ENCODE results near the gene ISLR2. TPM values are rescaled to one million over a fixed set of nuclear protein-coding genes. Genes with fewer than 3 reads are reported as not detected.

ISLR2 gene
- total and polyA plus RNA-seq, 4 donors, result 0.03 TPM; not detected in 3

GRCh38 chr15:74185710-74186348 is 55.4 kb downstream of the ISLR2 start:
- Histone ChIP-seq H3K36me3 (ENCODE audit: control insufficient read depth in 4 of 4, insufficient read depth in 3 of 4, low read depth in 1 of 4, low read length in 3 of 4) (no peaks in the 10 kb centered on the region), H3K4me1 (ENCODE audit: control insufficient read depth in 4 of 4, insufficient read depth in 4 of 4, low read length in 3 of 4) (no peaks in the 10 kb centered on the region), H3K9me3 (ENCODE audit: control insufficient read depth in 4 of 4, low read length in 3 of 4) (no peaks in the 10 kb centered on the region), H3K27ac (ENCODE audit: low read depth in 1 of 2, low read length in 2 of 2) (no peak overlapping the region), H3K9ac (ENCODE audit: low read depth in 1 of 2, low read length in 2 of 2) (no peak overlapping the region), H3K4me3 (ENCODE audit: low read depth in 1 of 3, low read length in 3 of 3) (no peak overlapping the region), H3K27me3 (ENCODE audit: control insufficient read depth in 4 of 4, insufficient read depth in 4 of 4, low read length in 3 of 4) (no peaks in the 10 kb centered on the region)
- WGBS, result 66% methylated on average over 8 of the region's 8 CpGs
- no peak for DNase-seq (ENCODE audit: low spot score)
- no peak for TF ChIP-seq TAF1 (conservative IDR thresholded peaks at IDR 0.05)
- no peak for TF ChIP-seq JUND (IDR thresholded peaks at IDR 0.05)
- TF ChIP-seq FOXA2 (IDR thresholded peaks at IDR 0.05), result no peak
- no peak for TF ChIP-seq FOXA1 (IDR thresholded peaks at IDR 0.05)
- TF ChIP-seq REST (IDR thresholded peaks at IDR 0.05), result no peak
- no peak for TF ChIP-seq EGR1 (IDR thresholded peaks at IDR 0.05; ENCODE audit: low read depth in 2 of 2)
- no peak for TF ChIP-seq HNF4G (IDR thresholded peaks at IDR 0.05)
- TF ChIP-seq RAD21 (IDR thresholded peaks at IDR 0.05), result no peak
- TF ChIP-seq, protein P1, sequence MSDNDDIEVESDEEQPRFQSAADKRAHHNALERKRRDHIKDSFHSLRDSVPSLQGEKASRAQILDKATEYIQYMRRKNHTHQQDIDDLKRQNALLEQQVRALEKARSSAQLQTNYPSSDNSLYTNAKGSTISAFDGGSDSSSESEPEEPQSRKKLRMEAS (IDR thresholded peaks at IDR 0.05), result no peak
- TF ChIP-seq ATF3 (IDR thresholded peaks at IDR 0.05), result no peak

Small RNAs within 50 kb of the gene (small RNA-seq; reads per million reads assigned to genes)
- not detected for gene RF00017

Other genes starting within 250 kb of the ISLR2 start
- 1 to 10 TPM; 1.4 to 2.0 TPM for gene LOXL1, start 204.1 kb upstream of the ISLR2 start, total RNA-seq
- gene LOXL1, start 204.1 kb upstream of the ISLR2 start, polyA plus RNA-seq, result under 1 TPM in 1 of 2 donors, not detected in 1; 0.67 TPM
- gene STOML1, start 138.3 kb upstream of the ISLR2 start, total RNA-seq, result 1 to 10 TPM; 5.6 to 7.1 TPM
- 1 to 10 TPM; 5.4 to 9.4 TPM for gene STOML1, start 138.3 kb upstream of the ISLR2 start, polyA plus RNA-seq
- 10 to 100 TPM; 12.4 to 15.2 TPM for gene PML, start 135.9 kb upstream of the ISLR2 start, total RNA-seq
- 1 to 10 TPM; 8.2 to 9.2 TPM for gene PML, start 135.9 kb upstream of the ISLR2 start, polyA plus RNA-seq
- 1 to 10 TPM; 1.2 to 1.4 TPM for gene GOLGA6A, start 48.0 kb upstream of the ISLR2 start, total RNA-seq
- gene GOLGA6A, start 48.0 kb upstream of the ISLR2 start, polyA plus RNA-seq, result under 1 TPM; 0.06 to 0.08 TPM
- gene ISLR, start 43.1 kb downstream of the ISLR2 start, total RNA-seq, result 1 to 10 TPM; 2.4 to 3.2 TPM
- gene ISLR, start 43.1 kb downstream of the ISLR2 start, polyA plus RNA-seq, result 1 to 10 TPM; 3.9 to 4.2 TPM
- gene STRA6, start 72.2 kb downstream of the ISLR2 start, total RNA-seq, result 1 to 10 TPM in 1 of 2 donors, not detected in 1; 3.1 TPM
- not detected for gene STRA6, start 72.2 kb downstream of the ISLR2 start, polyA plus RNA-seq
- gene CCDC33, start 105.7 kb downstream of the ISLR2 start, total RNA-seq, result not detected
- not detected for gene CCDC33, start 105.7 kb downstream of the ISLR2 start, polyA plus RNA-seq
- gene CYP11A1, start 237.1 kb downstream of the ISLR2 start, total RNA-seq, result 1 to 10 TPM in 1 of 2 donors, under 1 TPM in 1; 0.47 to 2.3 TPM
- gene CYP11A1, start 237.1 kb downstream of the ISLR2 start, polyA plus RNA-seq, result 1 to 10 TPM; 1.5 to 2.2 TPM